Measurements from ENCODE around the gene GLCE.
A peak's percentile ranks its signal among the peaks of the same experiment; 100 is the strongest.

The GLCE gene

DNA sequence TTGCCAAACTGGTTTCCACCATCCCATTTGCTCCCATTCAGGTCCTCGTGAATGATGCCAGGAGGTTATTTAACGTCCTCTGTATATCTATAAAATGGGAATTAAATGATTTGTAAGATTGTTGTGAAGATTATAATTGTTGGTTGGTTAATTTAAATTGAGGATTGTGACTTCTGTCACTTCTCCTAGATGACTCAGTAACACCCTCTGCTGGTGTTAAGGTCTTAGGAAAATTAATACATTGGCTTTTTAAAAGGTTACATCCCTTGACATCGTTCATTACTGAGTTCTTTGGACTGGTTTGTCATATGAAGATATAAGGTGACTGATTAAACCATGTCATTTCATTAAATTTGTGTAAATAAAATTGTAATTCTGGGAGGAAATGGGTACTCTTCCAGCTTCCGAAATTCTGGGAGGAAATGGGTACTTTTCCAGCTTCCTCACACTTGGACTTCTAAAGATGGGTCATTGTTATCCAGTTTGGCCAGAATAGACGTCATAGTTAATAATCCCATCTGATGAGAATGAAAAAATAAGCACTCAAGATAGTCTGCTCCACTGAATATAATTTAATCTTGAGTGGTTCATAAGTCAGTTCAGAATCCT lies 105.0 kb downstream of the GLCE start:
- Histone ChIP-seq H3K4me3 (ENCODE audit: low read depth, low read length) (no peak overlapping the region), H3K27ac (no peak overlapping the region), H3K27me3 (replicated peaks) (no peaks in the 10 kb centered on the region), H3K36me3 (replicated peaks) (no peaks in the 10 kb centered on the region)
- in situ Hi-C loops (cut with HindIII; ENCODE audit: low pct_ligation_motif_present, low sequenced_read_pairs) = no loop called here
- DNase-seq = no peak
- TF ChIP-seq, protein P1, sequence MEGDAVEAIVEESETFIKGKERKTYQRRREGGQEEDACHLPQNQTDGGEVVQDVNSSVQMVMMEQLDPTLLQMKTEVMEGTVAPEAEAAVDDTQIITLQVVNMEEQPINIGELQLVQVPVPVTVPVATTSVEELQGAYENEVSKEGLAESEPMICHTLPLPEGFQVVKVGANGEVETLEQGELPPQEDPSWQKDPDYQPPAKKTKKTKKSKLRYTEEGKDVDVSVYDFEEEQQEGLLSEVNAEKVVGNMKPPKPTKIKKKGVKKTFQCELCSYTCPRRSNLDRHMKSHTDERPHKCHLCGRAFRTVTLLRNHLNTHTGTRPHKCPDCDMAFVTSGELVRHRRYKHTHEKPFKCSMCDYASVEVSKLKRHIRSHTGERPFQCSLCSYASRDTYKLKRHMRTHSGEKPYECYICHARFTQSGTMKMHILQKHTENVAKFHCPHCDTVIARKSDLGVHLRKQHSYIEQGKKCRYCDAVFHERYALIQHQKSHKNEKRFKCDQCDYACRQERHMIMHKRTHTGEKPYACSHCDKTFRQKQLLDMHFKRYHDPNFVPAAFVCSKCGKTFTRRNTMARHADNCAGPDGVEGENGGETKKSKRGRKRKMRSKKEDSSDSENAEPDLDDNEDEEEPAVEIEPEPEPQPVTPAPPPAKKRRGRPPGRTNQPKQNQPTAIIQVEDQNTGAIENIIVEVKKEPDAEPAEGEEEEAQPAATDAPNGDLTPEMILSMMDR (IDR thresholded peaks at IDR 0.05; ENCODE audit: low read depth, low read length, missing control alignments) = peak; percentile 39

DNA sequence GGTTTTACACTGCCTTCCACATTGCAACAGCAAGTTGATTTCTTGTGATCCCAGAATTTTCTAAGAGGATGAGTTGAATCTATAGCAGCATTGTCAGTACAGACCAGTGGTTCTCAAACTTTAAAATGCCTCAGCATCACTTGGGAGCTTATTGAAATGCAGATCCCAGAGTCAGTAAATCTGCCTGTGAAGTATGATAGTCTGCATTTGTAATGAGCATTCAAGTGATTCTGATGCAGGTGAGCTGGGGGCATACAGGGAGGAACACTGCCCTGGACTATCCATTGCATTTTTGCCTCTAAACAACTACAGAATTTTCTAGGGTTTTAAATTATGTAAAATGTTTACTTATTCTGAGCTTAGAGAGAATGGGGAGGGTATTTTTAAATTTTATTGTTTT lies 110.8 kb downstream of the GLCE start:
- no peaks in the 10 kb centered on the region for H3K27me3 ChIP-seq (replicated peaks)
- DNase-seq = no peak
- no peak overlapping the region for H3K27ac ChIP-seq
- in situ Hi-C loops (cut with HindIII; ENCODE audit: low pct_ligation_motif_present, low sequenced_read_pairs) = no loop called here
- H3K36me3 ChIP-seq (replicated peaks) = no peaks in the 10 kb centered on the region
- TF ChIP-seq, protein P1 (IDR thresholded peaks at IDR 0.05; ENCODE audit: low read depth, low read length, missing control alignments) = no peak
- no peak overlapping the region for H3K4me3 ChIP-seq (ENCODE audit: low read depth, low read length)

DNA sequence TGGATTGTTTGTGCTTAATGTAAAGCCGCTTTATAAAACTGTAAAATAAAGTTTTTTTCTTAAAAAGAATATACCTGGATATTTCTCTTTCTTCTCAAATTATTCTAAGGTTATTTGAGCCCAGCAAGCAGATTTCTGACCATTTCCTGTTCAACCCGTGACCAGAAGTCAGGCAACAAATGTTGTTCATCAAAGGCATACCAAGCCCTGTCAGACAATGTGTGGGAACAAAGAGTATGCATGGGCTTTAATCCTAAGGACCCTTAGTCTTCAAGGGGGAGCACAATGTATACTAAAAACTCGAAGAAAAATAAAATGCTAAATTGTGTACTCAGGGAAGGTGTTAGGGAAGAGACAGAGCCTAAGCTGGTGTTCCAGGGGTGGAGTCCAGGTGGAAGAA lies 111.7 kb downstream of the GLCE start:
- no peak overlapping the region for H3K4me3 ChIP-seq (ENCODE audit: low read depth, low read length)
- H3K36me3 ChIP-seq (replicated peaks) = no peaks in the 10 kb centered on the region
- no peaks in the 10 kb centered on the region for H3K27me3 ChIP-seq (replicated peaks)
- TF ChIP-seq, protein P1 (IDR thresholded peaks at IDR 0.05; ENCODE audit: low read depth, low read length, missing control alignments) = no peak
- in situ Hi-C loops (cut with HindIII; ENCODE audit: low pct_ligation_motif_present, low sequenced_read_pairs) = no loop called here
- DNase-seq = no peak
- no peak overlapping the region for H3K27ac ChIP-seq

DNA sequence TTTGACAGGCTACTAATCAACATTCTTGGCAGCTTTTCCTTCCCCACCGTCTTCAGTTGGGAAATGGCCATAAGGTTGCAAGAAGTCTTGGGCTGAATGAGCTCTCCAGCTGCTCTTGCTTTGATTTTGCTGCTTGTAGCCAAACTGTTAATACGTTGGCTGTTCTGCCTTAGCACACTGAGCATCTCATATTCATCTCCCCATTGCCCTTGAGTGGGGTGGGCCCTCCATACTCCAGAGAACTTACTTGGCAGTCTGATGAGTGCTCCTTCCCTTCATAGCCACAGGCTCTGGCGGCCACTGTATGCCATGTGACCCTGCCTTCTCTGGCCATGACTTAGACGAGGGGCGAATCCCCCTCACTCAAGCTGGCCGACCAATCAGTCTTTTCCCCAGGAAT lies 112.5 kb downstream of the GLCE start:
- Histone ChIP-seq H3K36me3 (replicated peaks) (no peaks in the 10 kb centered on the region), H3K27me3 (replicated peaks) (no peaks in the 10 kb centered on the region), H3K27ac (no peak overlapping the region), H3K4me3 (ENCODE audit: low read depth, low read length) (no peak overlapping the region)
- no peak for DNase-seq
- TF ChIP-seq, protein P1 (IDR thresholded peaks at IDR 0.05; ENCODE audit: low read depth, low read length, missing control alignments) = no peak
- in situ Hi-C loops (cut with HindIII; ENCODE audit: low pct_ligation_motif_present, low sequenced_read_pairs) = no loop called here

DNA sequence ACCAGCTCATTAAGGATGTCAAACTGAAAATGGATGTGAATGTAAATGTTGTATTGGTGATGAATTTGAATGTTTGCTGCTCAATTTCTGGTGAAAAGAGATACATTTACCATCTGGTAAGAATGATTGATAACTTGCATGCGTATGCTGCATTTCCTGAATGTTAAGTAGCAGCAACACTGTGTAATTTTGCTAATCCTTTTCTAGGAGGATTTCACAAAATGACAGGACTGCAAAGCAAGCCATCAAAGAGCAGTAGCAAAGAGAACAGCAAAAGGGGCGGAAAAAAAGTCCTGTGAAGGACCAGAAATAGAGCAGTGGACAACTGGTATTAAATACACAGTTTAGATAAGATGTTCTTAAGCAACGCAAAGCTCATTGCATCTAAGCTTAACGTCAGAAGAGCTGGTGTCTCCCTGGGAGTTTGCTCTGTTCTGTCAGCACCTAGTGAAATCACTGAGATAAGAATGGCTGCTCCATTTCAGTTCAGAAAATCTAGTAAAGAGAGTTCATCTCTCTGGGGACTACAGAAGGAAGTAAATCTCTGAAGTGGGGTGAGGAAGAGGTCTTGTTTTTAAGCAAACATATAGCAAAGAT lies 114.7 kb downstream of the GLCE start:
- Histone ChIP-seq H3K27me3 (replicated peaks) (no peaks in the 10 kb centered on the region), H3K4me3 (ENCODE audit: low read depth, low read length) (no peak overlapping the region), H3K27ac (no peak overlapping the region), H3K36me3 (replicated peaks) (no peaks in the 10 kb centered on the region)
- DNase-seq = peak; percentile 35
- in situ Hi-C loops (cut with HindIII; ENCODE audit: low pct_ligation_motif_present, low sequenced_read_pairs) = no loop called here
- TF ChIP-seq, protein P1 (IDR thresholded peaks at IDR 0.05; ENCODE audit: low read depth, low read length, missing control alignments) = no peak

Data from brain microvascular endothelial cell (primary cell).